Inferior parietal cortex (tissue), 1 donor: ENCODE measurements around the gene DUOX1.

Source experiments
- DNase-seq: peaks from one replicate; pipeline ENCODE4 v3.0.0-alpha.2; 2016; ENCODE audit errors: extremely low spot score

Gene DUOX1

DNA sequence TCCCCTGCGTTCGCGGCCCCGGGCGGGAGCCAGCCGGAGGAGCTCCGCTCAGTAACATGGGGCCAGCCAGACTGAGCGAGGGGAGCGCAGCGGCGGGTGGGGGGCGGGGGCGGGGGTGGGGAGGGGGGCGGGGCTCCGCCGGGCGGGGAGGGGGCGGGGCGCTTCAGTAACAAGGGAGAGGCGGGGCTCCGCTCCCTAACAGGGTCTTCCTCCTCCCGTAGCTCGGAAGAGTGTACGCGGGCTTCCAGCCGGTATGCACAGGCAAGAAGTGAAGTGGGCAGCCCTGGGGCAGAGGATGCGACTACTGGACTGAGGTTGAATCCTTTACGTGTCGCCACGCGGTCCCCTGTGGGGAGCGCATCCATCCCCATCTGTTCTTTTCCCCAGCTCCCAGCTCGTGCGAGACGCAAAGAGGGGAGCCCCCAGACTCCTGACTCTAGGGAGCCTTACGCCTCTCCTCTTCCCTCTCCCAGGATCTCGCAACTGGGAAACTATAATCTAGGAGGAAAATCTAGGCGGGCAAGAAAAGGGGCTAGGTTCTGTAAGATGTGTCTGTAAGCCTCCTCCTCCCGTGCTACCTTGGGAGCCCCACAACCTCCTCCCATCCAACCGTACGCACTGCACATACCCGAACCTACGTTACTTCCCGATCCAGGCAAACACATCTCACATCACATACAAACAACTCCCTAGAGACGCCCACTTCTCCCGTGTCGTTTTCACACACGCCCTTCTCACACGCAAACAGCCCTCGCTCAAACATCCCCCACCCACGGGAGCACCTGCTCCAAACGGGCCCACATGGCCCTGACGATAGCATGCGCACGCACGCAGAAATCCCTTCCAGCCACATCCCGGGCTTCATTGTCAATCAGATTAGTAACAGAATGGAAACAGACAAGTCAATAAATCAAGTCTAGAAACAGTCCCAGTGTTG is 58.4 kb downstream of the DUOX1 start, which contains the start of gene SHF:
SHF (minus strand) TSS at position 73 of the 937 bp plus-strand sequence; CDS start at position 58, 15 bp downstream.
- DNase-seq = no peak

DNA sequence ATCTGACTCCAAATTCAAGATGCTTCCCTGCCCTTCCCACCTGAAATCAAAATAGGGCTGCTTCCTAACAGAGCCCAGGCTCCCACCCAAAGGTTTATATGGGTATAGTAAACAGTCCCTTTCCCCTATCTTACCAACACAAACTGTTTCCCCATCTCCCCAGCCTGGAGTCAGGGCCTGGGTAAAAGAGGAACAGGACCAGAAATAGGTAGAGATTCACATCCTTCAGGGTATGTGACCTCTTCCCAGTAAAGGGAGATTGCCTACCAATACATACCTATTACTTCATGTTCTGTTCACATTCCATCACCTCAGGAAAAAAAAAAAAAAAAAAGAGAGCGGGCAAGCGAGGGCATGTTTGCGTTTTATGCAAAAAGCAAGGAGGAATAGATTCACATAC is 67.7 kb downstream of the DUOX1 start:
- DNase-seq = peak; percentile 5

GRCh38 chr15:45198337-45199135 is 68.7 kb downstream of the DUOX1 start:
- peak; percentile 100 for DNase-seq

- peak; percentile 64 for DNase-seq
Observed at GRCh38 chr15:45199136-45199810, 69.5 kb downstream of the DUOX1 start.

DNA sequence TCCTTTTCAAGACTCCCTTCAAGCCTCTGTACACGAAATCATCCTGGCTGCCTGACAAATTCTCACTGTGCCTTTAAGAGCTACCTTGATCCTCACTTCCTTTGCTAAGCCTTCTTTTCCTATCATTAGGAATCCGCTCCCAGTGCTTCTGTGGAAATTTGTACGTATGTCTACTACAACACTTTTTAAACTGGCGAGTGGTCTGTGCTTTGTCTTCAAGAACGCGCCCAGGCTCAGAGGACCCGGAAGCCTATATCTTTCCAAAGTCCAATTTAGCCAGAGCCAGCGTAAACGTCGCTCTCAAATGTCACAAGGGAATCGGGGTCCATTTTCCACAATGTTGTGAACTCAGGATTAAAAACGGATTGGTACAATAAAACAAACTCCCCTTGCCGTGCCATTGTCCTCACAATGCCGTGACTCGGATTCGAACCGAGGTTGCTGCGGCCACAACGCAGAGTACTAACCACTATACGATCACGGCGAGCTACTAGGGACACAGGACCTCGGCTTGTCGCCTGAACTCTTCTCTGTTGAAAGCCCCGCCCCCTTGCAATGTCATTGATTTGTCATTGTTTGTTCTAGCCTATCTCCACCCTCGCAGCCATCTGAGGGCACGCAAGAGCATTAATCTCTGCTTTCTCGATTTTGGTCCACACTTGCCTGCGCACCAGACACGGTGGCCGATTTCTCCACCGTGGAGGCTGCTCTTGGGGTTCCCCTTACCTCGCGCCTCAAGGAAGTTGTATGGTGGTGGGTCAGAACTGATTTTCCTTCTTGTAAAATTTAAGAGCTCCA is 70.4 kb downstream of the DUOX1 start:
- DNase-seq = peak; percentile 96

DNA sequence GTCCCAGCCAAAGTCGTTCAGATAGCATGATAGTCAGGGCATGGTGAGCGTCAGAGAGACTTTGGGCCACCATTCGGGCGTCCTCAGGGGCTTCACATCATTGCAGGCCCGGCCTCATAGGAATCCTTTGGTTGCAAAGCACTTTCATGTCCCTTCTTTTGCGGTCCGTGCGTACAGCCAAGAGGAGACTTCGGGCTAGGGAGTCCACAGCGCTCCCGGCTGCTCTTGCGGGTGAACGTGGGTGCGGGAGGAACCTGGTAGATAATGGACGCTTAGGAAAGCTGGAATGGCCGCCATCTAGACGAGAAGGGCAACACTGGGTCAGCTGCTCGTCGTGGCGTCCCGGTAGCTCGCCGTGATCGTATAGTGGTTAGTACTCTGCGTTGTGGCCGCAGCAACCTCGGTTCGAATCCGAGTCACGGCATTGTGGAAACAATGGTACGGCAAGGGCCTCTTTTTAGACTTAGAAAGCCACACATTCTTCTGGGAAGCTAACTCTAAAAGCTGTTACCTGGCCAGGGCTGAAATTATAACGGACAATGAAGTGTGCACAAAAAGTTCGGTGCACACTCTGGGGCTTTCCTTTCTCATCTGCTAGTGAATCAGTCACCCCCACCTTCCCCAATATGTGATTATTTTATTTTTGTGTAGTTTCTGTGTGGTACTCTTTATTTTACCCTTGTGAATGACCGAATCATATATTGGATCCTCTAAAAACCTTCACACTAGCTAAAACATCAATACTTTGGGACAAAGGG is 71.2 kb downstream of the DUOX1 start:
- DNase-seq = peak; percentile 88

- no peak for DNase-seq
Observed at GRCh38 chr15:45201557-45201859, 71.7 kb downstream of the DUOX1 start.

DNA sequence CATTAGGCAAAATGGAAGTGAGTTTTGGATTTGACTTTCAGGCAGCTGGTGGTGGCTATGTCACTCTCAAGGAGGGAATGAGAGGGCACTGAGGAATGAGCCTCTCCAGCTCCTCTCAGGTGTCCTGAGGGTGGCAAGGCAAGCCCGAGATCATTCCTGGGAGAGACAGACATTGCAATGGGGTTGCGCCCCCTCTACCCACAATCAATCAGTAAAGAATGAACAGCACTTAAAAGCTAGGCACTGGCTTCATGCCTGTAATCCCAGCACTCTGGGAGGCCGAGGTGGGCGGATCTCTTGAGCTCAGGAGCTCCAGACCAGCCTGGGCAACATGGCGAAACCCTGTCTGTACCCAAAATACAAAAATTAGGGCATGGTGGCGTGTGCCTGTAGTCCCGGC is 72.1 kb downstream of the DUOX1 start:
- DNase-seq = no peak

GRCh38 chr15:45203182-45203581 is 73.4 kb downstream of the DUOX1 start:
- DNase-seq = no peak

DNA sequence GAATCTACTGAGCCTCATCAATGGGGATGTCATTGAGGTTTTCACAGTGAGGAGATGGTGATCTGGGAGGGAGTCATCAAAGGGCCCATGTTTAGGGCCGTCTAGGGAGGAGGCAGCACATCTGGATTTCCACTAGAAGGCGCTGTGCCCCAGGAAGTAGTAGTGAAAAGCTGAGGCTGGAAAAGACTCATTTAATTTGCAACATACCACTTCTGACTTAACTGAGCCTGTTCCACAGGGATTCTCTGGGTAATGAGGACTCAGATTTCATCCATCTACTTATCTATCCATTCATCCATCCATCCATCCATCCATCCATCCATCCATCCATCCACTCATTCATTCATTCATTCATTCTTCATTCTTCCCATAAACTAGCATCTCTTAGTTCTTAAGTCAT is 75.4 kb downstream of the DUOX1 start:
- DNase-seq = peak; percentile 66

GRCh38 chr15:45212493-45212892 is 82.7 kb downstream of the DUOX1 start:
- no peak for DNase-seq
